ENCODE measurements around the gene EHMT1. TPM values are rescaled to one million over a fixed set of nuclear protein-coding genes. Genes with fewer than 3 reads are reported as not detected.
"Not testable (repeated sequence)": the region's sequence is repeated elsewhere in the genome, so short reads cannot be mapped to it uniquely, and the experiment has no call there.

The EHMT1 gene
- total RNA-seq, 1 donor from 2014 or later = 59.9 TPM

DNA sequence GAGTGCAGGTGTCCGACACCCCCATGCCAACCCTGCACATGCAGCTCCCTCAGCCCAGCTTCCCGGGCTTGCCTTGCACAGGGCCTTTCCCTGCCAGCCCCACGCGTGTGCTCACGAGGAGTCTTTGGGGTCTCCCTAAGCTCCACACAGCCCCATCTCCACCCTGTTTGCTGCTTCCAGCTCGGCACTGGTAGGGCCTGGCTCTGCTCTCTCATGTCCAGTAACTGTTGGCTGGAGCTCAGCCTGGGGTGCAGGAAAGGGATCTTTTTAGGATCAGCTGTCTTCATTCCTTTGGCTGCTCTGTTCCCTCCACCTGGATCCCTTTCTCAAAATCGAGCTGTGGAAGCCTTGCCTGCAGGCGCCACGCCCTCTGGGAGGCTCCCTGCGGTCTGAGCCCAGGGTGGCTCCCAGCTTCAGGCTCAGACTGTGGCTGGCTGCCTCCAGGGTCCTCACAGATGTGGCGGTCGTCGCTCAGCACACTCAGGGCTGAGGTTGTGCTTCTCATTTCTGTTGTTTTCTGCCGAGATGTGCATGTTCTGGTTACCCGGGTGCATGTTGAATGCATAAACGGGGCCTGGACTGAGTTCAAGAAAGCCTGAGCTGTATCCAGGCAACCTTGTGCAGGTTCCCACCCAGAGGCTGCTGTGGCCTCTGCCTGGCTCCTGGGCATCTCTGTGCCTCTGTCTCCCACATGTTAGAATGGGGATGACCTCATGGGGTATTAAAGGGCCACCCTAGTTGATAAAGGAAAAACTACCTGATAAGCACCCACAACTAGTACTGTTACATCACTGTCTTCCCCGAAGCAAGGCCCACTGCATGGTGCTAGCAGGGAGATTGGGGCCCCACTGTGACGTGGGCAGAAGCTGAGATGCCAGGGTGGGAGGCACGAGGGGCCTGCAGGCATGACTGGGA is 263.0 kb downstream of the EHMT1 start:
- TF ChIP-seq, protein P1, sequence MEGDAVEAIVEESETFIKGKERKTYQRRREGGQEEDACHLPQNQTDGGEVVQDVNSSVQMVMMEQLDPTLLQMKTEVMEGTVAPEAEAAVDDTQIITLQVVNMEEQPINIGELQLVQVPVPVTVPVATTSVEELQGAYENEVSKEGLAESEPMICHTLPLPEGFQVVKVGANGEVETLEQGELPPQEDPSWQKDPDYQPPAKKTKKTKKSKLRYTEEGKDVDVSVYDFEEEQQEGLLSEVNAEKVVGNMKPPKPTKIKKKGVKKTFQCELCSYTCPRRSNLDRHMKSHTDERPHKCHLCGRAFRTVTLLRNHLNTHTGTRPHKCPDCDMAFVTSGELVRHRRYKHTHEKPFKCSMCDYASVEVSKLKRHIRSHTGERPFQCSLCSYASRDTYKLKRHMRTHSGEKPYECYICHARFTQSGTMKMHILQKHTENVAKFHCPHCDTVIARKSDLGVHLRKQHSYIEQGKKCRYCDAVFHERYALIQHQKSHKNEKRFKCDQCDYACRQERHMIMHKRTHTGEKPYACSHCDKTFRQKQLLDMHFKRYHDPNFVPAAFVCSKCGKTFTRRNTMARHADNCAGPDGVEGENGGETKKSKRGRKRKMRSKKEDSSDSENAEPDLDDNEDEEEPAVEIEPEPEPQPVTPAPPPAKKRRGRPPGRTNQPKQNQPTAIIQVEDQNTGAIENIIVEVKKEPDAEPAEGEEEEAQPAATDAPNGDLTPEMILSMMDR (IDR thresholded peaks at IDR 0.05; ENCODE audit: insufficient read depth, low read length, poor library complexity, severe bottlenecking) = no peak

DNA sequence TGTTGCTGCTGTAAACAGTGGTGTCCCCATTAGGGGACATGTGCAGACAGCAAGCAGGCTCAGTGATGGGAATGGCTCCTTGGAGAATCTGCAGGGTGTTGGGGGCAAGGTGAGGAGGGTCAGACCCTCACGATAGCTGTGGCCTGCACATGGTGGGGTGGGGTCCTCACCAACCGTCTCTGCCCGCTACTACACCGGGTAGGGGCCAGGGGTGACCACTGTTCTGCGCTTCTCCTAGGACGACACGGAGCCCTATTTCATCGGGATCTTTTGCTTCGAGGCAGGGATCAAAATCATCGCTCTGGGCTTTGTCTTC is 263.7 kb downstream of the EHMT1 start:
- no peaks in the 10 kb centered on the region for H3K36me3 ChIP-seq (ENCODE audit: control insufficient read depth, insufficient read depth, low read length)
- peaks cover 16% of the 10 kb centered on the region for H3K27me3 ChIP-seq (ENCODE audit: control insufficient read depth, insufficient read depth, low read length)
- no peak overlapping the region for H3K4me3 ChIP-seq (ENCODE audit: low read depth, low read length)
- TF ChIP-seq, protein P1 (IDR thresholded peaks at IDR 0.05; ENCODE audit: insufficient read depth, low read length, poor library complexity, severe bottlenecking) = no peak
- no peak for DNase-seq (ENCODE audit: low read depth)

More for the DNA sequence above, 263.0 kb downstream of the EHMT1 start:
- peaks cover 21% of the 10 kb centered on the region for H3K27me3 ChIP-seq (ENCODE audit: control insufficient read depth, insufficient read depth, low read length)
- H3K36me3 ChIP-seq (ENCODE audit: control insufficient read depth, insufficient read depth, low read length) = no peaks in the 10 kb centered on the region
- no peak overlapping the region for H3K4me3 ChIP-seq (ENCODE audit: low read depth, low read length)
- no peak for DNase-seq (ENCODE audit: low read depth)

DNA sequence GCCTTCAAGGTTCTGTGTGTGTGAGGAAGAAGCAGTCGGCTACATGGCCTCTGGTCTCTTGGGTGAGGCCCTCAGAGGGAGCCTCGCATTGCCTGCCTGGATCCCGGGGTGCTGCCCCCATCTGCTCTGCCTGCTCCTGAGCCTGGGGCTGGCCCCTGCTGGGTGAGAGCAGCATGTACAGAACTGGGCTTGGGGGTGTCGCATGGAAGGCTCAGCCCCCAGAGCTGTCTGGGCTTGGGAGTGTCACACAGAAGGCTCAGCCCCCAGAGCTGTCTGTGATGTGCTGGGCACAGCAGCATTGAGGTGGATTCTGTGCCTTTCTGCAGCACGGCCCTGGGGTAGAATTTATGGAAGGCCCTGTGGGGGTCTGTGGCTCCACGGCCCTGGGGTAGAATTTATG is 265.2 kb downstream of the EHMT1 start:
- not testable (repeated sequence) for H3K27me3 ChIP-seq (ENCODE audit: control insufficient read depth, insufficient read depth, low read length); DNase-seq (ENCODE audit: low read depth); H3K4me3 ChIP-seq (ENCODE audit: low read depth, low read length); H3K36me3 ChIP-seq (ENCODE audit: control insufficient read depth, insufficient read depth, low read length)

DNA sequence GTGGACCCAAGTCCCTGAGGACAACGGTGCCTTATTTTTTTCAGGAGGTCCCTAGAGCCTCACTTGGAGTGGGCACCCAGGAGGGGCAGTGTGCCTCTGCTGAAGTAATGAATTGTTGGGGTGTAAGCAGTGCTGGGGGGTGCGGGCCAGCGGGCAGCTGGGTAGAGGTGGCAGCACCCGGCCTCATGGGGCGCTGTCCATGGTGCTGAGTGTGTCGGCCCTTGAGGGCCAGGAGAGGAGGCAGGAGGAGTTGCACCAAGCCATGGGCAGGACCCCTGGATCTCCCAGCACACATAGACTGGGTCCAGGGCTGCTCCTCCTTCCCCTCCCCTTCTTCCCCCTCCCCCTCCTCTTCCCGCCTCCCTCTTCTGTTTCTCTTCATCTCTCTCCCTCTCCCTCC is 265.7 kb downstream of the EHMT1 start:
- DNase-seq (ENCODE audit: low read depth); H3K36me3 ChIP-seq (ENCODE audit: control insufficient read depth, insufficient read depth, low read length); H3K4me3 ChIP-seq (ENCODE audit: low read depth, low read length); H3K27me3 ChIP-seq (ENCODE audit: control insufficient read depth, insufficient read depth, low read length): not testable (repeated sequence)

DNA sequence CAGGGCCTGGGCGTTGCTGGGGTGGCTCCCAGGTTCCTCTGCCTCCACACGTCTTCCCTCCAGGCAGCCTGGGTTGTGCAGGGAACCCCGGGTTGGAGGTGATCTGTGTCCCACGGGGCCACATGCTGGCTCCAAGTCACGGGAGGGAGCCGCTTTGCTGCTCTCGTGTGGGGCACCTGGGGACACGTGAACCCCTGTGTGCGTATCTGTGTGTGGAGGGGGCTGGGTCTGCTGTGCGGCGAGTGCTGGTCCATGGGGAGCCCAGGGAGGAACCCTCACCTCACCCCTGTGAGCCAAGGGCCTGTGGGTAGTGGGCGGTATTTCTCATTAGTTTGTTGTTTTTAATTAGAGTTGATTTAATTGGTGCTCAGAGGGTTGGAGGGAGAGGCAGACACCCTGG is 266.3 kb downstream of the EHMT1 start:
- H3K27me3 ChIP-seq (ENCODE audit: control insufficient read depth, insufficient read depth, low read length); H3K36me3 ChIP-seq (ENCODE audit: control insufficient read depth, insufficient read depth, low read length); DNase-seq (ENCODE audit: low read depth); H3K4me3 ChIP-seq (ENCODE audit: low read depth, low read length): not testable (repeated sequence)

Other genes starting within 250 kb of the EHMT1 start
- 8.6 and 13.3 TPM in 2 replicates for gene EXD3, start 195.8 kb upstream of the EHMT1 start, total RNA-seq
- gene NOXA1, start 195.6 kb upstream of the EHMT1 start, total RNA-seq = 0.84 and 1.8 TPM in 2 replicates
- not detected in 2 replicates for gene ENTPD8, start 177.6 kb upstream of the EHMT1 start, total RNA-seq
- gene NSMF, start 159.7 kb upstream of the EHMT1 start, total RNA-seq = 52.5 and 65.5 TPM in 2 replicates
- gene PNPLA7, start 68.6 kb upstream of the EHMT1 start, total RNA-seq = 0.04 and 0.21 TPM in 2 replicates
- gene MRPL41, start 67.1 kb upstream of the EHMT1 start, total RNA-seq = 77.9 and 83.3 TPM in 2 replicates
- 38.9 and 52.1 TPM in 2 replicates for gene DPH7, start 40.1 kb upstream of the EHMT1 start, total RNA-seq
- gene ZMYND19, start 28.5 kb upstream of the EHMT1 start, total RNA-seq = 27.1 and 27.6 TPM in 2 replicates
- gene ARRDC1, start 13.3 kb upstream of the EHMT1 start, total RNA-seq = 84.2 and 110 TPM in 2 replicates

All from kidney epithelial cell (primary cell).